Colonic mucosa (tissue), 4 donors: Measurements from ENCODE around the gene WNT9B. TPM values are rescaled to one million over a fixed set of nuclear protein-coding genes. Genes with fewer than 3 reads are reported as not detected.

Source experiments
- DNase-seq: peaks from one replicate; pipeline ENCODE4 v3.0.0-alpha.2; 2020
- H3K27ac ChIP-seq: fragments of 200-600 bp; one replicate; pipeline ENCODE4 v1.8.0; 2021
- H3K27me3 ChIP-seq: fragments of 200-600 bp; one replicate; pipeline ENCODE4 v1.8.0; 2021
- H3K36me3 ChIP-seq: fragments of 200-600 bp; one replicate; pipeline ENCODE4 v1.8.0; 2021
- H3K4me1 ChIP-seq: fragments of 200-600 bp; one replicate; pipeline ENCODE4 v1.8.0; 2021; ENCODE audit warnings: mild to moderate bottlenecking
- H3K4me3 ChIP-seq: fragments of 200-600 bp; one replicate; pipeline ENCODE4 v1.8.0; 2021
- H3K9ac ChIP-seq, 2 donors: one replicate each; pipeline ENCODE4 v1.7.0; 2013; ENCODE audit warnings: control low read depth in 2 of 2, low read depth in 2 of 2, low read length in 2 of 2
- H3K9me3 ChIP-seq: fragments of 200-600 bp; one replicate; pipeline ENCODE4 v1.8.0; 2021
- intact Hi-C: fragments of 100-400 bp; cut with DNase I; formaldehyde crosslinking; loops from one replicate; pipeline ENCODE4 v1.14.1; 2022
- total RNA-seq, 2 donors: library from RNA; stranded (reverse); fragmentation: NEBNext Ultra II Directional in 1 of 2; extraction: Animal tissue kit (Norgen Biotek cat#: 25700) in 1 of 2; gene quantifications; one replicate each; pipeline ENCODE4 v1.2.1, GENCODE V29; 2021
- TF ChIP-seq, protein P1 (sequence below): fragments of 200-600 bp; IDR thresholded peaks from one replicate; pipeline ENCODE4 v1.8.0; 2022; ENCODE audit warnings: antibody characterized with exemption, mild to moderate bottlenecking
- donor health status: healthy.
- donor health status: DM: no; HTN: no; CAD: no.
- donor health status: DM: no; HTN: no; CAD: no.

The WNT9B gene
- total RNA-seq, 2 donors from 2014 or later, result not detected

DNA sequence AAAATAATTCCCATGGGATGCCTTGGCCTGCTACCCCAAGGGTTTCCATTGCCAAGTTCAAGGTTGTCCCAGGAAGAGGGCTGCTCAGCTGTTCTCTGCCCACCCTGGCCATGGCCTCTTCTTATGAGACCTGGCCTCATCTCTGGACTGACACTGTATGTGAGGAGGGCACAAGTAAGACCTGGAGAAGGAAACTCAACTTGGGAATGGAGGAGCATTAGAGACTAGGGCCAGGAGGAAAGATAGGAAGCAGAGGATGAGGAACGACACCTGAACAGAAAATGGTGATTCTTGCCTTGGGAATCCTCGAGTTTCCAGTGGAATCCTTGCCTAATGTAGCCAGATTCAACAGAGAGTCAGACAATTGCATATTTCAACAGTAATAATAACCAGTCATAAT, 47.0 kb downstream of the WNT9B start:
- Histone ChIP-seq H3K36me3 (no peaks in the 10 kb centered on the region), H3K27me3 (no peaks in the 10 kb centered on the region), H3K27ac (no peak overlapping the region), H3K9me3 (no peaks in the 10 kb centered on the region), H3K4me3 (no peak overlapping the region), H3K4me1 (no peaks in the 10 kb centered on the region), H3K9ac (no peak overlapping the region)
- intact Hi-C loops, result no loop called here
- DNase-seq, result no peak
- TF ChIP-seq, protein P1, sequence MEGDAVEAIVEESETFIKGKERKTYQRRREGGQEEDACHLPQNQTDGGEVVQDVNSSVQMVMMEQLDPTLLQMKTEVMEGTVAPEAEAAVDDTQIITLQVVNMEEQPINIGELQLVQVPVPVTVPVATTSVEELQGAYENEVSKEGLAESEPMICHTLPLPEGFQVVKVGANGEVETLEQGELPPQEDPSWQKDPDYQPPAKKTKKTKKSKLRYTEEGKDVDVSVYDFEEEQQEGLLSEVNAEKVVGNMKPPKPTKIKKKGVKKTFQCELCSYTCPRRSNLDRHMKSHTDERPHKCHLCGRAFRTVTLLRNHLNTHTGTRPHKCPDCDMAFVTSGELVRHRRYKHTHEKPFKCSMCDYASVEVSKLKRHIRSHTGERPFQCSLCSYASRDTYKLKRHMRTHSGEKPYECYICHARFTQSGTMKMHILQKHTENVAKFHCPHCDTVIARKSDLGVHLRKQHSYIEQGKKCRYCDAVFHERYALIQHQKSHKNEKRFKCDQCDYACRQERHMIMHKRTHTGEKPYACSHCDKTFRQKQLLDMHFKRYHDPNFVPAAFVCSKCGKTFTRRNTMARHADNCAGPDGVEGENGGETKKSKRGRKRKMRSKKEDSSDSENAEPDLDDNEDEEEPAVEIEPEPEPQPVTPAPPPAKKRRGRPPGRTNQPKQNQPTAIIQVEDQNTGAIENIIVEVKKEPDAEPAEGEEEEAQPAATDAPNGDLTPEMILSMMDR, result no peak

DNA sequence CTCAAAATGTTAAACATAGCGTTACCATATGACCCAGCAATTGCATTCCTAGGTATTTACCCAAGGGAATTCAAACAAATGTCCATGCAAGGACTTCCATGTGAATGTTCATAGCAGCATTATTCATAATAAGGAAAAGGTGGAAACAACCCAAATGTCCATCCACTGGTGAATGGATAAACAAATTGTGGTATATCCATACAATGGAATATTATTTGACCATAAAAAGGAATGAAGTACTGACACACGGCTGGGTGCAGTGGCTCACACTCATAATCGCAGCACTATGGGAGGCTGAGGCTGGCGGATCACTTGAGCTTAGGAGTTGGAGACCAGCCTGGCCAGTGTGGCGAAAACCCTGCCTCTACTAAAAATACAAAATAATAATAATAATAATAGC, 47.5 kb downstream of the WNT9B start:
- H3K36me3 ChIP-seq, result no peaks in the 10 kb centered on the region
- no peaks in the 10 kb centered on the region for H3K9me3 ChIP-seq
- H3K4me3 ChIP-seq, result no peak overlapping the region
- no peak overlapping the region for H3K9ac ChIP-seq
- H3K27ac ChIP-seq, result no peak overlapping the region
- TF ChIP-seq, protein P1, result no peak
- intact Hi-C loops, result no loop called here
- H3K27me3 ChIP-seq, result no peaks in the 10 kb centered on the region
- no peaks in the 10 kb centered on the region for H3K4me1 ChIP-seq
- DNase-seq, result no peak

- no peak overlapping the region for H3K27ac ChIP-seq
- TF ChIP-seq, protein P1, result no peak
- H3K36me3 ChIP-seq, result no peaks in the 10 kb centered on the region
- H3K4me1 ChIP-seq, result no peaks in the 10 kb centered on the region
- no peaks in the 10 kb centered on the region for H3K9me3 ChIP-seq
- no peak for DNase-seq
- no peak overlapping the region for H3K9ac ChIP-seq
- no peaks in the 10 kb centered on the region for H3K27me3 ChIP-seq
- intact Hi-C loops, result no loop called here
- no peak overlapping the region for H3K4me3 ChIP-seq
Observed at GRCh38 chr17:46901291-46901690, 49.9 kb downstream of the WNT9B start.

- H3K9me3 ChIP-seq, result no peaks in the 10 kb centered on the region
- DNase-seq, result no peak
- no peak overlapping the region for H3K9ac ChIP-seq
- no peaks in the 10 kb centered on the region for H3K36me3 ChIP-seq
- H3K27ac ChIP-seq, result no peak overlapping the region
- H3K4me3 ChIP-seq, result no peak overlapping the region
- H3K27me3 ChIP-seq, result no peaks in the 10 kb centered on the region
- intact Hi-C loops, result no loop called here
- H3K4me1 ChIP-seq, result no peaks in the 10 kb centered on the region
- TF ChIP-seq, protein P1, result no peak
Observed at GRCh38 chr17:46903762-46904672, 52.6 kb downstream of the WNT9B start.

- TF ChIP-seq, protein P1, result no peak
- Histone ChIP-seq H3K4me1 (no peaks in the 10 kb centered on the region), H3K9ac (no peak overlapping the region), H3K9me3 (no peaks in the 10 kb centered on the region), H3K27me3 (no peaks in the 10 kb centered on the region), H3K36me3 (no peaks in the 10 kb centered on the region), H3K4me3 (no peak overlapping the region), H3K27ac (no peak overlapping the region)
- DNase-seq, result no peak
- intact Hi-C loops, result no loop called here
Observed at GRCh38 chr17:46908068-46908737, 56.8 kb downstream of the WNT9B start.
